ENCODE data around the gene FAM83D.

DNA sequence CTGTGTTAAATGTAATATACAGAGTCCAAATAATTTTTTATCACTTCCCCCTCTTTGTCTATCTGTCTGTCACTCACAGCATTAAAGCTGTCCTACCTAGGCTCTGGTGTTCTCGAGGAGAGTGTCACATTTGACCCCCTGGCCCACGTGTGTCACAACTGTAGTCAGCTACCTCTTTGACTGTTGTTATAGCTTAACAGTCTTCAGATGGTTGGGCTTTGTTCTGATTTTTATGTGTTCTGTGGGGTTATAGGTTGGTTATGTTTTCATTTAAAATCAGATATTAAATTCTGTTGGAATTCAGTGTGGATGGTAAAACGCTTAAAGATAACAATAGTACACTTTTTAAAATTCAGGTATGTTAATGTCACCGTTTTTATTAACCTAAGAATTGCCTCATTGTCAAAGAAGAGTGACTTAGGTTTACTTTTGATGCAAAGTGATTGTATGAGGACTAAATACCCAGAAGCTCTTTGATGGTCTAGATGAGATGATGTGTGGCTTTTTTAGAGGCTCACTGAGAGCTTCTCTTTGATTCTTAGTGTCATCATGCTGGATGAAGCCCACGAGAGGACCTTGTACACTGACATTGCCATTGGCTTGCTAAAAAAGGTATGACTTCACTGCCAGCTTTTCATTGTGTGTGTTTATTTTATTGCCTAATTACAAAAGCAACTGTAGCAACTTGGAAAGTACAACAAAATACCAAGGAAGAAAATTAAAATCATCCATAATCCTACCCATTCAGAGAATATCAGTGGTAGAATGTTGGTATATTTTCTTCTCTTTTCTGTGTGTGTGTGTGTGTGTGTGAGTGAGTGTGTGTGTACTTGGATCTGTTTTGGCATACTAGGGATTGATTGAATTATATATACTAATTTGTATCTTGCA is 65.8 kb downstream of the FAM83D start:
- no peak for TF ChIP-seq POLR2A (IDR thresholded peaks at IDR 0.05)
- TF ChIP-seq, protein P1, sequence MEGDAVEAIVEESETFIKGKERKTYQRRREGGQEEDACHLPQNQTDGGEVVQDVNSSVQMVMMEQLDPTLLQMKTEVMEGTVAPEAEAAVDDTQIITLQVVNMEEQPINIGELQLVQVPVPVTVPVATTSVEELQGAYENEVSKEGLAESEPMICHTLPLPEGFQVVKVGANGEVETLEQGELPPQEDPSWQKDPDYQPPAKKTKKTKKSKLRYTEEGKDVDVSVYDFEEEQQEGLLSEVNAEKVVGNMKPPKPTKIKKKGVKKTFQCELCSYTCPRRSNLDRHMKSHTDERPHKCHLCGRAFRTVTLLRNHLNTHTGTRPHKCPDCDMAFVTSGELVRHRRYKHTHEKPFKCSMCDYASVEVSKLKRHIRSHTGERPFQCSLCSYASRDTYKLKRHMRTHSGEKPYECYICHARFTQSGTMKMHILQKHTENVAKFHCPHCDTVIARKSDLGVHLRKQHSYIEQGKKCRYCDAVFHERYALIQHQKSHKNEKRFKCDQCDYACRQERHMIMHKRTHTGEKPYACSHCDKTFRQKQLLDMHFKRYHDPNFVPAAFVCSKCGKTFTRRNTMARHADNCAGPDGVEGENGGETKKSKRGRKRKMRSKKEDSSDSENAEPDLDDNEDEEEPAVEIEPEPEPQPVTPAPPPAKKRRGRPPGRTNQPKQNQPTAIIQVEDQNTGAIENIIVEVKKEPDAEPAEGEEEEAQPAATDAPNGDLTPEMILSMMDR (IDR thresholded peaks at IDR 0.05), result no peak
